ENCODE measurements around the gene CDKN3.

The CDKN3 gene, protein sequence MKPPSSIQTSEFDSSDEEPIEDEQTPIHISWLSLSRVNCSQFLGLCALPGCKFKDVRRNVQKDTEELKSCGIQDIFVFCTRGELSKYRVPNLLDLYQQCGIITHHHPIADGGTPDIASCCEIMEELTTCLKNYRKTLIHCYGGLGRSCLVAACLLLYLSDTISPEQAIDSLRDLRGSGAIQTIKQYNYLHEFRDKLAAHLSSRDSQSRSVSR

DNA sequence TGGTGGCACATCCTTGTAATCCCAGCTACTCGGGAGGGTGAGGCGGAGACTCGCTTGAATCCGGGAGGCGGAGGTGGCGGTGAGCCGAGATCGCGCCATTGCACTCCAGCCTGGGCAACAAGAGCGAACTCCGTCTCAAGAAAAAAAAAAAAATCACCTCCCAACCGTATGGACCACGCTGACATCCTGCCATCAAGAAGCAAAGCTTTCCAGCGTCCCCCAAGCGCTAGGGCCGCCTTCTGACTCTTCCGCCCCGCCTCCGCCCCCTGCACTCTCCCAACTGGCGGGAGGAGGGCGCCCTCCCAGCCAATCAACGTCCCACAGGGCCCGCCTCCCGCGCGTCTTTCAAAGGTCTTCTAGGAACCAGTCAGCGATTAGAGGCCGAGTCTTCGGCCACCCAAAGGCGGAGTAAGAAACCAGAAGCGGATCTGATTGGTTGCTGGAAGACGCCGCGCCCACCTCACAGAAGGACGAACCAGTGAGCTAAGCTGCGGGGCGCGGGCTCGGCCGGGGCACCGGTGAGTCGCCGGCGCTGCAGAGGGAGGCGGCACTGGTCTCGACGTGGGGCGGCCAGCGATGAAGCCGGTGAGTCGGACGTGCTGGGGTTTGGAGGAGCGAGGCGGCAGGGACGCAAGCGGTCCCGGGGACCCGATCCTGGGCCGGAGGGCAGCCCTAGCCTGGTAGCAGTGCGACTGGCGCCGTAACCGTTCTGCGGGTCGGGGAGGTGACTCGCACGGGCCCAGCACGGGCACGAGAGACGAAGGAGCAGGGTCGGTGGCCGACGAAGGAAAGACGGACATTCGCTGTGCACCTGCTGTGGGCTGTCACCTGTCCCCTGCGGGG, at the start of gene CDKN3:
TSS of gene CDKN3 (plus strand) at position 515 of the 843 bp plus-strand sequence. CDS start at position 577, 62 bp downstream.
- DNase-seq: peak; percentile 98

DNA sequence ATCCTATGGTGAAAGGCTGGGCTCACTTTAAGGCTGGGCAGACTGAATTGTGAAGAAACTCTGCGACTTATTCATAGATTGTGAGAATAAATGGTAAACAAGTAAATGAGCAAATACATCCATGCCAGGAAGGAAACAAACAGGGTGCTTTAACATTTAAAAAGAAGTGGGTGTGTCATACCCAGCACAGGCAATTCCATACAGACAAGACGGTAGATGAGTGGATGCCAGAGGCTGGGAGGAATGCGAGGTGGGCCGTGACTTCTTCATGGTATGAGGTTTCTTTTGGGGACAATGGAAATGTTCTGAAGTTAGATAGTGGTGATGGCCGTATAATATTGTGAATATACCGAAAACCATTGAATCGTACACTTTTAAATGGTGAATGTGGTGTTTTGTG, 49.8 kb upstream of the CDKN3 start:
- no peak for DNase-seq

DNA sequence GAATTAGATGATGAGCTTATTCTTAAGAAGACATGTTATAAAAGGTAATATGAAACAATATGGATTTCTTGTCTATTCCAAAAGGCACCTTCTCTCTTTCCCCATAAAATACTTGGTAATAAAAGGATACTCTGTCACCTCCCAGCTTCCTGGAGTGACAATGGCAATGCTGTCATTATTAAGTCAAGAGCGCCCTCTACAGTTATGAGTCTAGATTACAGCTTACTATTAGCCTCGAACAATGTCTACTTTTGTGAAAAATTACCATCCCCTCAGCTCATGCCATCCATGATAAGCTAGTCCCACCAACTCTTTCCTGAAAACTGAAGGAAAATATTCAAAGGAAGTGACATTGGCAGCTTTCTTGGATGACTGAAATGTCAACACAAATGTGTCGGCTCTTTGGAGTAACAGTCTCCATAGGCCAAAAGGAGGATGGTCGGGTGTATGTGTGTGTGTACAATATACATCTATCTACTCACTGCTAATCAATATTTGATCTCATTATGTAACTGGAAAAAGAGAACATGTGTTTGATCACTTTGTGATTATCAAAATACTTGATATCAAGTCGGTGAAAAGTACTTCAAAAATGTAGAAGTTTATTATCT, 48.7 kb upstream of the CDKN3 start:
- peak; percentile 9 for DNase-seq

DNA sequence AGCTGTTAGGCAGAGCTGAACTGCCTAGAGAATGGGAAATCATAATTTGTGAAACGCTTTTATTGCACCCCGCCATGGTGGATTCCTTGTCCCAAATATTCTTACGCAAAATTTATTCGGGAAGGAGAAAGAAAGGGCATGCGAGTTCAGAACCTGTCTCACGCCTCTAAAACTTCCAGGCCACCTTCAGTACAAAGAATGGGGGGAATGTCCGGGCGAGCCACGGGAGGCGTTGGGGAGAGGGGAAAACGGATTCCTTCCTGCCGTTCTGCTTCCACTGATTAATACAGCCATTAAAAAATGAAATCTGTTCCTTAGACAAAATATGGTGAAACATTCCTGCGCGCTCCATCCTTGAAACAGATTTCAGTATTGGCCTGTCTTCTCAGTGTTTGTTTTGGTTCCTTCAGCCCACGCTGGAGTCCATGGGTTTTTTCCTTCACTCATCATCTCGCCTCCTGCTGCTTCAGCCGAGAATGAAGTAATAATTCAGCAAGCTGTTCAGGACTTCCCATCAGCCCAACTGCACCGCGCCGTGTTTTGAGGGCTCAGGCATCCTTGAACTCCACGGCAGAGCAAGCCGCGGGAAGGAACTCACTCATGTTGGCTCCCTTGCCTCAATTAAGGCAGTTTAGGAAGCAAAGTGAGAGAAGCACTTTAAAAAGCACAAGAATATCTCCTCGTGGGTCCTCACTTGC, 47.7 kb upstream of the CDKN3 start:
- DNase-seq: no peak

DNA sequence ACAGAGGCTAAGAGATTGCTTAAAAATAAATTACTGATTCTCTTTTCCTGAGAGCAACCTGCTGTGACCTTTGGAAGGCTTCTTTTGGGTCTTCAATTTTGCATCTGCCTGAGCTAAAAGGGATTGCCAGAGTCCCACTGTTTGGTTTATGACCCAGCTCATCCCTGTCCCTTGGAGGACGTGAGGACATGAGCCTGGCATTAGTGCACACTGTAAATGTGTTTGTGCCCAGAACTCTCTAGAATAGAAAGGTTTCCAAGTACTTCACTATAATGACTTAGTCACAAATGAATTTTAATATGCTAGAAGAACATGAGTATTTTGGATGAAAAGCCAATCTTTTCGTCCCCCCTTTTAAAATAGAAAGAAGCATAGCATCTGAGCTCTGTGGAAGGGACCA, 47.1 kb upstream of the CDKN3 start:
- no peak for DNase-seq

DNA sequence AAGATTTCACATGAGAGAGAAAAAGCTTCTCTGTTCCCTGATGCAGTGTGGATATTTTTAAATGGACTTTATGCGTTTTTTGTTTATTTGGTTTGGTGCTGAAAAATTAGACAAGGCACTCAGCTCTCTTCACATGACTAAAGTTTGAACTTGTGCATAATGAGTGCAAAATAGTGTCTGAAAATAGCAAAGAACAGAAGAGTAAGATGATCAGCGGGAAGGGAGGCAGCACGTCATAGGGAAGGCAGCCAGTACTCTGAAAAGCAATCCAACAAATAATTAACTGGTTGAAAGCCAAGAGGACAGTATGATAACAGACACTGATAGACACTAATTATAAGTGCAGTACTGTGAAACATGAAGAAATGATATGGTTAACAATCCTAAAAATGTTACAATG, 46.6 kb upstream of the CDKN3 start:
- no peak for DNase-seq

DNA sequence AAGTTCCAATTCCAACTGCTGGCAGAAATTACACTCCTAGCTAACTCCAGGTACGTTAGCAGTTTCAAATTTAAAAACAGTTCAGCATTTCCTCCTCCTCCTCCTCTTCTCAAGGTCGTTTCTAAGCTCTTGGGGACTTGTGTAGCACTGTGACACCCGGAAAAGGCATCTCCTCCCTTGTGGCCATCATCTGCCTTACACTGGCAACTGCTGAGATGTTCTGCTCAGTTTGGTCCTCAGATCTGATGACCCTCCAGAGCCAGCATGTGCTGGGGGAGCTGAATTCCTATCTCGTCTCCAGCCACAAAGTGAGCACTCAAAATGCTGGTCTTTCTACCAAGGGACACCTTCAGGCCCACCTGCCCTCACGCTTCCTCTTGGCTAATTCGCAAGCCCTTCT, 43.5 kb upstream of the CDKN3 start:
- no peak for DNase-seq

DNA sequence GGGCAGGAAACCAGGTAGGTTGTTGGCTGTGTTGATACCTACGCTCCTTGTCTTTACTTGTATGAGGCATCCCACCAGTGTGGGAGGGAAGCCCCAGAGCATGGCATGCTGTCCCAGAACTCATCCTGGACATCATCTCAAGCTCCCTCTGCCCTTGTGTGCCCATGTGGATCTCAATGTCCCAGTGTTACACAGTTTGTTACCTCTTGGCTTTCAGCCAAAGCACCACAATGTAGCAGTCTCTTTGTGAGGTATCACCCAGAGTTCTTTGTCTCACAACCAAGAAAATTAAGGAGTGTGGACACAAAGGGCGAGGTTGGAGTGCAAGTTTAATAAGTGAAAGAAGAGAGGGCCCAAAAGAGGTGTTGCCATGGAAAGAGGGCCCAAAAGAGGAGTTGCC, 43.1 kb upstream of the CDKN3 start:
- no peak for DNase-seq

DNA sequence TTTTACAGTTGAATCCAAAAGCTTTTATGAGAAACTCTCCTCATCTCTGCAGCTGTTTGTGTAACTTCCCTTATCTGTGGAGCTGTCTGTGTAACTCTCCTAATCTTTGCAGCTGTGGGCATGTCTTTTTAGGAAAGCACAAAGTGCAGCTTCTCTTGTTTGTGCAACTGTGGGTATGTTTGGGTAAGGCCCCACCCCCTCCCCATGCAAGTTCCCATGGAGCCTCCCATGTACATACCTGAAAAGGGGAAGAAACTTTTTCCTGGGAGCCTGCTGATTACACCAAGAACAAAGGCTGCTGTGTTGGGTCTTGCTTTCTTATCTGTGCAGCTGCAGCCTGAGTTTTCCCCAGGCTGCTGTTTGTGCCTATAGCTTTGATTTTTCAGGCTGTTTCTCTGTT, 42.7 kb upstream of the CDKN3 start:
- no peak for DNase-seq

DNA sequence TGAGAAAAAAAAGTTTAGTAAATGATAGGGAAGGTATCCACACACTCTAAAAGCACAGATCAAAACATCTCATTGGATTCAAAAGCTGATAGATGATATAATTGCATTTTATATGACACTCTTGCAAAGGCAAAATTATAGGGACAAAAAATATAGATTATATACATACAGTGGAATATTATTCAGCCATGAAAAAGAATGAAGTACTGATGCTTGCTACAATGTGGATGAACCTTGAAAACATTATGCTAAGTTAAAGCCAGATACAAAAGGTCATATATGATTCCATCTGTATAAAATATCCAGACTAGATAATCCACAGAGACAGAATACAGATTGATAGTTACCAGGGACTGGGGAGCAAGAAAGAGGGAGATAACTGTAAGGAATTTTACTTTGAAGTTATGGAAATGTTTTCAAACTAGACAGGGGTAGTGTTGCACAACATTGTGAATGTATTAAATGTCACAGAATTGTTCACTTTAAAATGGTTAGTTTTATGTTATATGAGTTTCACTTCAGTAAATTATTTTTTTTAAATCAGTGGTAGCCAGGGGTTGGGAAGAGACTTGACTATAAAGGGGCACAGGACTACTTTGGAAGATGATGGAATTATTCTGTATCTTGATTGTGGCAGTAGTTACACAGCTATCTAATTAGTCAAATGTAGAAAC, 41.7 kb upstream of the CDKN3 start:
- DNase-seq: no peak

DNA sequence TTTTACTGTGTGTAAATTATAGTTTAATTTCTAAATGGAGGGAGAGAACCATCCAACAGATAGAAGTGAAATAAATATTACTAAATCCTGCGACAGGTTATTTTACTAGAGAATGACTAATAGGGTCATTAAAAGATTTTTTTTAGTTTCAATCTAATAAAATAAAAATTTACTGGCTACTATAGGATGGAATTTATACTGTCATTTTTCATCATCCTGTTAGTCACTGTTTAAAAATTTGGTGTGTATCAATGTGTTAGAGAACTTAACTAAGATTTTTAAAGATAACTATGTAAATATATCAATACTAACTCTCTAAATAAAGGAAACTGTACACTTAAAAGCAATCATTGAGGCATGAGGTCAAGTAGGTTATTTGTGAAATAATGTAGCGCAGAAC, 41.1 kb upstream of the CDKN3 start:
- DNase-seq: no peak

DNA sequence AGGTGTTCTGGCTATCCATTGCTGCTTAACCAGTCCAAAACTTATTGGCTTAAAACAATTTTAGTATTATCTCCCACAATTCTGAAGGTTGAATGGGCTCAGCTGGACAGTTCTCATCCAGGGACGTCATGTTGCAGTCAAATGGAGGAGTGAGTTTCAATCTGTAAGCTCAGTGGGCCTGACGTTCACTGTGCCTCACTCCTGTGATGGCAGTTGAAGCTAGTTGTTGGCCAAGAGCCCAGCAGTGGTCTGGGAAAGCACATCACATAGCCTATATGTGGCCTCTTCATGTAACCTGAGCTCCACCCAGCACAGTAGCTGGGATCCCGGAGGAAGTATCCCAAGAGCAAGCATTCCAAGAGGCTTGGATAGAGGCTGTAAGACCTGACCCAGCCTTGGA, 40.6 kb upstream of the CDKN3 start:
- no peak for DNase-seq

DNA sequence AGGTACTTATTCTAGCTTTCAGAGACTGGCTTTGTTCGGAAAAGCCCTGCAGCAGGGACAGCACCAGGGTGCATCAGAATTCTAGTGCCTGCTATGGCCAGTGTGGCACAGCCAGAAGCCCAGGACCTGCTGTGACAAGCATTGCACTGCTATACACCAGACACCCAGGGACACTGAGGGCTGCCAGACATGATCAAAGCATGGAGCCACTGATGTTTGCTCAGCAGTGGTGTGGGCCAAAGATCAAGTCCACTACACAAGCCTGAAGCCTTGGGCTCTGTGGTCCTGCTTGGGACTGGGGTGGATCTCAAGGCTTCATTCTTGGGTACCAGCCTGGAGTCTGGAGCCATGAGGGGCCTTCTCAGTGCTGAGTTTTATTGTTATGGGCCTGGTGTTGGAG, 36.1 kb upstream of the CDKN3 start:
- no peak for DNase-seq

DNA sequence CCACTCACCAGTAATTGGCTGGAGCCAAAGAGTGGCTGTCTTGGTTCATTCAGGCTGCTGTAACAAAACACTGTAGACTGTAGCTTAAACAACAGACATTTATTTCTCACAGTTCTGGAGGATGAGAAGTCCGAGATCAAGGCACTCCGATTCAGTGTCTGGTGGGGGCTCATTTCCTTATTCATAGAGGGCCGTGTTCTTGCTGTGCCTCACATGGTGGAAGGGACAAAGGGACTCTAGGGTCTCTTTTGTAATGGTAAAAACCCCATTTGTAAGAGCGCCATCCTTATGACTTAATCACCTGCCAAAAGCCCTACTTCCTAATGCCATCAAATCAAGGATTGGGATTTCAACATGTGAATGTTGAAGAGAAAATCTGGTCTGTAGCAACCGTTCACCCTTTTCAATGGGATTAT, 34.7 kb upstream of the CDKN3 start:
- no peak for DNase-seq

DNA sequence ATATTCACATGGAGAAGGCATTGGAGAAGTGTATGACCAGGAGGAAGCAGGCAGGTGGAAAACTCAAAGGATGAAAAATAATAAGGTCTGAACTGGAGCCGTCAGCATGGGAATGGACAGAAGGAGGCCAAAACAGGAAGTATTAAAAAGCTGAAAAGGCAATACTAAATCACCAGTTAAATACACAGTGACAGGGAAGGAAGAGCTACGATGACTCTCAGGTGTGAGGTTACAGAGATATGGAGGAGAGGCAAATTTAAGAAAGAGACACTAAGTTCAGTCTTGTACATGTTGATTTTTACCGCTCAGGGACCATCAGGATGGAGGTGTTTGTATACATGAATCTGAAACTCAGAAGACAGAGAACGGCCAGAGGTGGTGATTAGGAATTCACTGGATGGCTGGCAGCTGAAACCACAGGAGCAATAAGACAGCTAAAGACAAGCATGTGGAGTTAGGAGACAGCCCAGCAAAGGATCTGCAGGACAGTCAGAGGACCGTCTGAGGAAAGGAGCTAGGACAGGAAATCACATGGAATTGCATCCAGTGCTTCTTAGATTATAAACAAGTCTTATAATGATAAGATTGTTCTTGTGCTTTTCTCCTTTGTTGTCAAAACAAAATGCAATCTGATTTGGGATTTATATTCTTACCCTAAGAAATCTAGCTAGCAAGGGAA, 33.9 kb upstream of the CDKN3 start:
- DNase-seq: no peak

DNA sequence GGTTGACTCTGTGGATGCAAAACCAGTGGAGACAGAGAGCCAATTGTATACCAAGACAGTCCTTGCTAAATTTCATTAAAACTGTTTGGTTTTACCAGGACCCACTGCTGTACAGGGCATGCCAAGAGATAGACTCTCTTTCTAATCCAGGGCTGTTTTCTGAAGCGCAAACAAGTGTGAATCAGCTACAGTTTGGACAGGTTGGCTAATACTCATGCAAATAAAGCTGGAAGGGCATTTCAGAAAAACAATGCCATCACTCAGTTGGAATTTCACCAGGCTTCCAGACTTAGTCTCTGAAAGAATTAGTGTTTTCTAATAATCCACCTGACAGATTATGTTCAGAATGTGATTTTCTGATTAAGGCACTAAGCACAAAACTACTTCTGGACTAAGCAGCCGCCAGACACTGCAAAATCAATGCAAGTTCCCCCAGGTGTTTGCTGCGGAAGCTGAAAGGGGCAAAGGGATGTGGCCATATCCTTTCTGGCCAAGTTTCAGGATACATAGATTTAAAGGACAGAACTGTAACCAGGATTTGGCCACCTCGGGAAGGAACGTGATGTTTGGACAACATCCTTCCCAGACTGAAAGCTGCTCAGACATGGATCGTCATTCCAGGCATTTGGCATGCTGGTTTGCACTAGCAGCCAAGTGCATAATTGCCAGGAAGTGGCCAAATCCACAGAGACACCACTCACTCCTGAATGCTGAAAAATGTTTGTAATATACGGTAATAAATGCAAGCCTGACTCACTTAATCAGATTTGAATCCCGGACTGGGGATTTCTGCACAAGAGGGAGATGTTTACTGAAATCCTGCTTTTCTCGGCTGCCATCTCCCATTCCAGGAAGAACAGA, 32.0 kb upstream of the CDKN3 start:
- peak; percentile 63 for DNase-seq

DNA sequence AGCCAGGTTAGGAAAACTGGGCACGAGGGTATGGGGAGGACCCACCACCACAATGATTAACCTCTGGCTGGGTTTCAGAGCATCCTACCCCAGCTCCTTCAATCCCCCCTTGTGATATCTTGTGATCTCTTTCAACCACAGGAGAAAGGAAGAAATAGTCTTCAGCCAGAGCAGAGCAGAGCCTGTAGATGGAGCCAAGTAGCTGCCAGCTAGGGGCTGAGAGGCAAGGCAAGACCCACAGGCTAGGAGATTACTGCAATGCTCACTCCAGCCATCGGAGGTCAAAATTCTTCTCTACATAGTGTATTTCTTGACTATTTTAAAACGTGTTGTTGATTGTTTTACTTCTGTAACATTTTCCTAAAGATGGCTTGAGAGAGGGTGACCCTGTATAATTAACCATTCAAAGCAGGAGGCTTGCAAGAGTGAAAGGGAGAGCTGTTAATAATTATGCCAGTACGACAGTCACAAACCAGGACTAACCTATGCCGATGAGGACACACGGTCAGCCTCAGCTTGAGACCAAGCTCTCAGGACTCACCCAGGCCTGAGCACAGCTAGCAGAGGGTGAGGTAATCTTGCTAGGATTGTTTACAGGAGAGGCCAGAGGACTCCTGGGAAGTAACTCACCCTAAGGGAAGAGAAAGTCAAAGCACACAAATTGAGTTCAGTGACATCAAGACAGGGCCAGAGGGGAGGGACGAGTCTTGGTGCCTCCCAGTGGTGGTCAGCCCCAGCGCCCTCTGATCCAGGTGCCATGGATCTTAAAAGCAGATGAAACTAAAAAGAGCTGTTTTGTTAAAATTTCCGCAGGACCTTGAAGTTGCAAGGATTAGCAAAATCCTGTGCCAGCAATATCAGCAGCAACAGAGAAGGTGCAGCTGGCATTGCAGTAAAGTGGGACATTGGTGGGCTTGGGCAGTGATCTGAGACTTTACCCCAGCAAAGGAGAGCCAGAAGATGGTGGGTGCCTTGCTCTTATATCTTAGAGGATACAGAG, 29.8 kb upstream of the CDKN3 start:
- peak; percentile 56 for DNase-seq

DNA sequence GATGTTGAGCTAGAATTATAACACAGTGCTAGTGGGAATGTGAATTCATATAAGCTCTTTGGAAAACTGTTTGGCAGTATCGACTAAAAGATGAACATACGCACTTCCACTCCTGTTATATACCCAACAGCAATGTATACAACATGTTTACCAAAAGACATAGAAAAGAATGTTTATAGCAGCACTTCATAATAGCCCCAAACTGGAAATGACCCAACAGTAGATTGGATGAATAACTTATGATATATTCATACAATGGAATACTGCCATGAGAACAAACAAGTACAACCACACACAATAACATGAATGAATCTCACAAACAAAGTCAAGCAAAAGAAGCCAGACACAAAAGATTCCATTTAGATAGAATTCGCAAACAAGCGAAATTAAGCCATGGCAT, 28.5 kb upstream of the CDKN3 start:
- no peak for DNase-seq

DNA sequence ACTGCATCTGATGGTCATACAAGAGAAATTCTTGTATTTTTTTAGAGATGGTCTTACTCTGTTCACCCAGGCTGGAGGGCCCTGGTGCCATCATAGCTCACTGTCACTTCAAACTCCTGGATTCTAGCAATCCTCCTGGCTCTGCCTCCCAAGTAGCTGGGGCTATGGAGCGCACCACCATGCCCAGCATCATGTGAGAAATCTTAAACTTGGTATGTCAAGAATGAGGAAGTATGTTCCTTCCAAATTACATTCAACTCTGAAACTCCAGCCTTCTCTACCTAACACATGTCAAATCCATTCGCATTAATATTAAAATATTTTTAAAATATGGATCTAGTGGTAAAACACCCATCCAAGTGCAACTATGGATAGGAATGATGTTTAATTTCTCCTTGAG, 27.5 kb upstream of the CDKN3 start:
- DNase-seq: no peak
